GM19240 (cell line): ENCODE data around the gene SCGB1A1.
"Not testable (repeated sequence)": the region's sequence is repeated elsewhere in the genome, so short reads cannot be mapped to it uniquely, and the experiment has no call there.

Experiments used
- DNase-seq: peaks from one replicate; pipeline ENCODE4 v3.0.0; 2011; ENCODE audit warnings: low spot score; ENCODE audit not compliant: insufficient read length

Gene SCGB1A1

DNA sequence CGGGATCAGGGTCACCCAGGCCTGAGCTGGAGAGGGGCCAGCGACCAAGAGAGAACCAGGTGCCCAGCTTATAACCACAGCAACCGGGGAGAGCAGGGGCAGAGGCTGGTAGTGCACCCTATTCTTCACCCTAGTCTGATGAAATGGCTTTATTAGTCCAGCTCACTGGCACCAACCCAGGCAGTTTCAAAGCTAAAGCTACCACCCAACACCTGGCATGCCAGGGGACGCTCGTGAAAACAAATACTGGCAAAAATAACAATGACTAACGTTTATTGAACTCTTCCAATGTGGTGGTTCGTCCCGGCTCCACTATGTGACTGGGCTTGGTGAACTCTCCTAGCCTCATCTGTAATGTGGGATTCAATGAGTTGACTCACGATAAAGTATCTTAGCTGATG, 30.6 kb downstream of the SCGB1A1 start:
- no peak for DNase-seq

GRCh38 chr11:62449912-62450311, 31.1 kb downstream of the SCGB1A1 start:
- not testable (repeated sequence) for DNase-seq

DNA sequence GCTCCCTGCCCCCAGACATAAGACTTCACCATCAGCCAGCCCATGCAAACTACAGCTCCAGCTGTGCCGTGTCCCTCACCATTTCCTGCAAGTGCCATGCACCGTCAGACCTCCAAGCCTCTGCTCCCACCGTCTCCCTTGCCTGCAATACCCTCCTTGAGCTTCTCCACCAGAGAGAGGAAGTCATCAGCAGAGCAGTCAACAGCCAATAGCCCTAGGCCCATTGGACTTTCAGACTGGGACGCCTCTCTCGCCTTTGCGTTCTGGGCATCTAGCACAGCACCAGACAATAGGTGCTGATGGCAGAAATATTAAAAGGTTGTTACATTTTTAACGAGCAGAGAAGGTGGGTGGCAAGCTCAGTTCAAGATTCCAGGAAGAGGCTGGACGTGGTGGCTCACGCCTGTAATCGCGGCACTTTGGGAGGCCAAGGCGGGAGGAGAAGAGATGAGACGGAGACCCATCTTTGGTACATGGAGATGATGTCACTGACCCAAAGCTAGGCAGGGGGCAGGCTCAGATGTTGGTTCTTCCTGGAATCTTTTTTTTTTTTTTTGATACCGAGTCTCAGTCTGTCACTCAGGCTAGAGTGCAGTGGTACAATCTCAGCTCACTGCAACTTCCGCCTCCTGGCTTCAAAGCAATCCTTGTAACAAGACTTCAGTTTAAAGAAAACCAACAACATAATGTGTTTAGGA, 31.9 kb downstream of the SCGB1A1 start:
- DNase-seq = no peak

GRCh38 chr11:62451241-62451621, 32.4 kb downstream of the SCGB1A1 start:
- DNase-seq = no peak

- no peak for DNase-seq
Observed at GRCh38 chr11:62452261-62452660, 33.4 kb downstream of the SCGB1A1 start.

- DNase-seq = no peak
Observed at GRCh38 chr11:62452839-62453468, 34.1 kb downstream of the SCGB1A1 start.

GRCh38 chr11:62456630-62457029, 37.8 kb downstream of the SCGB1A1 start:
- DNase-seq = no peak

GRCh38 chr11:62457478-62457877, 38.6 kb downstream of the SCGB1A1 start:
- DNase-seq = no peak

- DNase-seq = no peak
Observed at GRCh38 chr11:62458212-62459002, 39.6 kb downstream of the SCGB1A1 start.

- no peak for DNase-seq
Observed at GRCh38 chr11:62459080-62459479, 40.2 kb downstream of the SCGB1A1 start.

DNA sequence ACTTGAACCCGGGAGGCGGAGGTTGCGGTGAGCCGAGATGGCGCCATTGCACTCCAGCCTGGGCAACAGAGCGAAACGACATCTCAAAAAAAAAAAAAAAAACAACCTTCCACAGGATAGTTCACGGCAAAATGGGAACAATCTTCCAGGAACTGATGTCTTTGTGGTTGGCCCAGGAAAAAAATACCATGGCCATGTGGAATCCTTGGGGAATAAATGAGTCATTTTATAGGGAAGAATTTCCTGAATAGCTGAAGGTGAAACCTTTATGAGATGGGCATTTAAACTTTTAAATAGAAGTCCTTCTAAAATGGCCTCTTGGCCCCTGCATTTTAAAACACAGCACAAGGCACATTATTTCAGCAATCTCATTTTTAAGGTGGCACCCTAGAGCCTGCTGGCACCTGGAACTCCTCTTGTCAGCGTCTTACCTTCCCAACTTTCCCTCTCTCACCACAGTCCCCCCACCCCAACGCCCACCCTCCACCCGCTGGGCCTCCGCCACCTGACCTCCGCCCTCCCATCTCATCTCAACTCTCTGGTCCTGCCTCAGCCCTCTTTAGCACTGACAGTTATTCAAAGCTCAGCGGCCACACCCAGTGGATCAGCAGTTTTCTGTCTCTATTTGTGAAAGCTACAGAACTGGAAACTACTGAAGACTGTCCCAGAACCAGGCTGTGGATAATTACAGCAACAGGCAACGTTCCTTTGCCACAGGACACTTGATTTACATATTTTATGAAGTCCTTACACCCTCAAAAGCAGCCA, 43.1 kb downstream of the SCGB1A1 start:
- no peak for DNase-seq

DNA sequence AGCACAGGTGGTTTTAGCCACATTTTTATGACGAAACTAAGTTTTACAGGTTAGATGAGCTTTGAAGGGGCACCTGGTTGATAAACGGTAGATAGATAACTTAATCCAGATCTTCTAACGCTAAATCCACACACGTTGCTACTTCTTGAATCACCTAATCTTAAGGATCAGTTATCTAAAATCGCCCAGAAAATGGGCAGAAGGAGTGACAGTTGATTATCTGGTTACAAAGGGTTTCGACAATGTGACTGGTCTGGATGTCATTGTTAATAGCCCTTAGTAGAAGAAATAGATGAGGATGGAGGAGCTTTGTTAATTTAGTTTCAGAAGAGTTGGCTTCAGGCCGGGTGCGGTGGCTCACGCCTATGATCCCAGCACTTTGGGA, 43.7 kb downstream of the SCGB1A1 start:
- no peak for DNase-seq

- DNase-seq = no peak
Observed at GRCh38 chr11:62463121-62463542, 44.3 kb downstream of the SCGB1A1 start.

DNA sequence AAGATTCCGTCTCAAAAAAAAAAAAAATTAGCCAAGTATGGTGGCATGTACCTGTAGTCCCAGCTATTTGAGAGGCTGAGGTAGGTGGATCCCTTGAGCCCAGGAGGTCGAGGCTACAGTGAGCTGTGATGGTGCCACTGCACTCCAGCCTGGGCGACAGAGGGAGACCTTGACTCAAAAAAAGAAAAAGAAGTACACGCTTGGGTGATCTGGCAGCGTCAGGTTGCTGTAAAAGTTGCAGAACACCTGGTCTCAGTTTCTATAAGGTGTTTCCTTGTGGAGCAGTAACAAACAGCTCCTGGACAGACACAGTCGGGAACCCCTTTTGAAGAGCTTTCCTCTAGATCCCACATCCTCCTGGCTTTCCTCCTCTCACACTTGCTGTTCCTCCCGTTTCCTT, 45.8 kb downstream of the SCGB1A1 start:
- DNase-seq = peak; percentile 23

DNA sequence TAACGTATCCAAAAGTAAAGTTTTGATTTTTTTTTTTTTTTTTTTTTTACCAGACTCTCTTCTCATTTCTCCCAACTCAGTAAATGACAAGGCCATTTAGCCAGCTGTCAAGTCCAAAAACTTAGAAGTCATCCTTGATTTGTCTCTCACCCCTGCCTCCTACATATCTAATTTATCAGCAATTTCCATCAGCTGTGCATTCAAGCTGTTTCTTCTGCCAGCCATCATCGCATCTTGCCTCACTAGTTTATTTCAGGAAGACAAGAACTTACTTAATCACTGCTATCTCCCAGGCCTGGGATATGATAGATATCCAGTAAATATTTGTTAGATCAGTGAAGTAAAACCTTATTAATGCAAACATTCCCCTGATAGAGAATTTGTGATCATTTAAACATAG, 47.6 kb downstream of the SCGB1A1 start:
- no peak for DNase-seq

GRCh38 chr11:62468577-62468976, 49.7 kb downstream of the SCGB1A1 start:
- no peak for DNase-seq

DNA sequence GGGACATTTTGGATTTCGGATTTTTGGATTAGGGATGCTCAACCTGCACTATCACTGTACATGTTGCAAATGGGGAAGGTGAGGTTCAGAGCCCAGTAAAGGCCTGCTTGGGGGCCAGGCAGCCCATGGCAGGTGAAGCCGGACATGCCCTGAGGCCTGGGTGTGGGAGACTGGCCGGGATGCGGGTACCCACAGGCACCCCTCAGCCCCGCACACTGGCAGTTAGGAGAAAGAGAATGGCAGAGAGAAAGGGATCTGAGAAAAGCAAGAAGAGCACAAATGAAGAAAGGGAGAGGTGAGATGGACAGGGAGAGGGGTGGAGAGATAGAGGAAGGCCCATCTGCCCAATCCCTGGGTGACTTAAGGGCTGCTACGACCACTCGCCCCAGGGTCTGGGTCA, 52.8 kb downstream of the SCGB1A1 start:
- no peak for DNase-seq

GRCh38 chr11:62472063-62472884, 53.4 kb downstream of the SCGB1A1 start:
- DNase-seq = no peak
